ACC112 (cell line): ENCODE measurements around the gene ATXN10.
"Not testable (repeated sequence)": the region's sequence is repeated elsewhere in the genome, so short reads cannot be mapped to it uniquely, and the experiment has no call there.

Experiments used
- H2AFZ ChIP-seq: fragments of 200-600 bp; sonication (generic); one replicate; pipeline ENCODE4 v1.6.0; 2017; ENCODE audit warnings: antibody characterized with exemption, low read length; ENCODE audit not compliant: unreplicated experiment
- H3K27ac ChIP-seq: fragments of 200-600 bp; sonication (generic); 2 replicates; pipeline ENCODE4 v1.5.1; 2014; ENCODE audit warnings: low read depth, mild to moderate bottlenecking, antibody characterized with exemption, low read length, moderate library complexity
- H3K27me3 ChIP-seq: fragments of 200-600 bp; sonication (generic); 2 replicates; pipeline ENCODE4 v1.6.1; 2014; ENCODE audit warnings: mild to moderate bottlenecking, antibody characterized with exemption, low read length, moderate library complexity, mixed read lengths; ENCODE audit not compliant: insufficient read depth
- H3K36me3 ChIP-seq: fragments of 200-600 bp; sonication (generic); 2 replicates; pipeline ENCODE4 v1.6.1; 2016; ENCODE audit warnings: mild to moderate bottlenecking, antibody characterized with exemption, low read length, moderate library complexity, mixed read lengths; ENCODE audit not compliant: insufficient read depth
- H3K4me1 ChIP-seq: fragments of 200-600 bp; sonication (generic); one replicate; pipeline ENCODE4 v1.6.1; 2016; ENCODE audit warnings: low read length, mixed read lengths; ENCODE audit not compliant: insufficient read depth, unreplicated experiment, control insufficient read depth
- H3K4me3 ChIP-seq: fragments of 200-600 bp; sonication (generic); 2 replicates; pipeline ENCODE4 v1.5.1; 2014; ENCODE audit warnings: mild to moderate bottlenecking, low read depth, low read length
- H3K79me2 ChIP-seq: fragments of 200-600 bp; sonication (generic); one replicate; pipeline ENCODE4 v1.6.0; 2016; ENCODE audit warnings: low read length; ENCODE audit not compliant: control insufficient read depth, unreplicated experiment, insufficient read depth

Gene ATXN10, protein sequence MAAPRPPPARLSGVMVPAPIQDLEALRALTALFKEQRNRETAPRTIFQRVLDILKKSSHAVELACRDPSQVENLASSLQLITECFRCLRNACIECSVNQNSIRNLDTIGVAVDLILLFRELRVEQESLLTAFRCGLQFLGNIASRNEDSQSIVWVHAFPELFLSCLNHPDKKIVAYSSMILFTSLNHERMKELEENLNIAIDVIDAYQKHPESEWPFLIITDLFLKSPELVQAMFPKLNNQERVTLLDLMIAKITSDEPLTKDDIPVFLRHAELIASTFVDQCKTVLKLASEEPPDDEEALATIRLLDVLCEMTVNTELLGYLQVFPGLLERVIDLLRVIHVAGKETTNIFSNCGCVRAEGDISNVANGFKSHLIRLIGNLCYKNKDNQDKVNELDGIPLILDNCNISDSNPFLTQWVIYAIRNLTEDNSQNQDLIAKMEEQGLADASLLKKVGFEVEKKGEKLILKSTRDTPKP

DNA sequence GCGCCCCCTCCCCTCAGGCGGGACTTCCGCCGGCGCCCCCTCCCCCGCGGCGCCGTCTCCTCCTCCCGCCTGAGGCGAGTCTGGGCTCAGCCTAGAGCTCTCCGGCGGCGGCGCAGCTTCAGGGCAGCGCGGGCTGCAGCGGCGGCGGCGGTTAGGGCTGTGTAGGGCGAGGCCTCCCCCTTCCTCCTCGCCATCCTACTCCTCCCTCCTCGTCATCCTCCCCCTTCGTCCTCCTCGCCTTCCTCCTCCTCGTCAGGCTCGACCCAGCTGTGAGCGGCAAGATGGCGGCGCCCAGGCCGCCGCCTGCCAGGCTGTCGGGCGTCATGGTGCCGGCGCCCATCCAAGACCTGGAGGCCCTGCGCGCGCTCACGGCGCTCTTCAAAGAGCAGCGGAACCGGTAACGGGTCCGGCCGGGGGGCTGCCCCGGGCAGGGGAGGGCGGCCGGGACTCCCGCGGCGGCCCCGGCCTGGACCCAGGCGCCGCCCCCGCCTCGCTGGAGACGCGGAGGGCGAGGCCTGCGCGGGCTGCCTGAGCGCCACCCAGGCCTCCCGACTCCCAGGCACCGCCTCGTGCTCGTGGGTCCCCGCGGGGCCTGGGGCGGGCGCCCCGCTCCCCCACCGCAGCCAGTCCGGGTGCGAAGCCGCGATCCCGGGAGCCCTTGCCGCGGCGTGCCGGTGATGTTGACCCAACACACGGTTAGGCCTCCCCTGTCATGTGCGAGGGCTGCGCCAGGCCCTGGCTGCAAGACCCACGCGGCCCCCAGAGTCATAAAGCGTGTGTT, at the start of gene ATXN10:
ATXN10 (plus strand) TSS at position 52 of the 781 bp plus-strand sequence; CDS start at position 282, 230 bp downstream.
- Histone ChIP-seq H3K36me3 (0 out of 2 replicates have a peak, but pooled peaks cover 3% of the 10 kb centered on the region), H2AFZ (peak within 1 kb of the TSS; percentile 96), H3K4me1 (peaks cover 4% of the 10 kb centered on the region), H3K27ac (peak within 1 kb of the TSS; percentile 14; the same call in 1 of the 2 replicates), H3K27me3 (no peaks in the 10 kb centered on the region), H3K79me2 (peaks cover 45% of the 10 kb centered on the region), H3K4me3 (peak within 1 kb of the TSS; percentile 85)

DNA sequence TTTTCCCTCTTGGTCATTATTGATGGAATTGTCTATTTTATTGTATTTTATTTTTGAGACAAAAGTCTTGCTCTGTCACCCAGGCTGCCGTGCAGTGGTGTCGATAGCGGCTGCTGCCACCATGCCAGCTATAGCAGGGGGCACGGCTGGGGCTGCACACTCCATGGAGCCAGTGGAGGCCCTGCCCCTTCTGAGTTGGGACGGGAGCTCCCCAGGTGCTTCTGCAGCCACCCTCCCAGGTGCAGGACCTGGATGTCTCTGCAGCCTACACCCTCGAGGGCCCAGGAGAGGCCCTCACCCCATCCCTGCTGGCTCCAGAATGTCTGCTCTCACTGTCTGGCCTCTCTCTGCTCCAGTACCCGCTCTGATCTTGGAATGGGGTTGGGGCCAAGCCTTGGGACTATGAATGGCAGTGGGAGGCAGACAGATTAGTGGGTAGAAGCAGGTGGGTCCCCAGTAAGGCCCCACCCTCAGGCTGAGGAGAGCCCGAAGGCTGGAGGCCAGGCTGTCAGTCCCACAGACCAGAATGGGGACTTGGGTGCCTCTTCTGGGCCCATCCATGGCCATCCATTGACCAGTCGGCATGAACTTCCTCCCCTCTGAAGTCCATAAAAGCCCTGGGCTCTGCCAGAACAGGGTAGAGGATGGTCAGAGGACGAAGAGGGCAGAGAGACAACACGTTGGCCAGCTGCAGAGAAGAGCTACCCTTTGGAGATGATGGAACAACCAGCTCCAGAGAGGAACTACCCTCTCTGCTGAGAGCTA, 49.6 kb upstream of the ATXN10 start:
- H3K4me3 ChIP-seq = no peak overlapping the region
- no peaks in the 10 kb centered on the region for H3K4me1 ChIP-seq
- no peak overlapping the region for H2AFZ ChIP-seq
- no peak overlapping the region for H3K27ac ChIP-seq
- H3K36me3 ChIP-seq = no peaks in the 10 kb centered on the region
- H3K27me3 ChIP-seq = no peaks in the 10 kb centered on the region
- no peaks in the 10 kb centered on the region for H3K79me2 ChIP-seq

DNA sequence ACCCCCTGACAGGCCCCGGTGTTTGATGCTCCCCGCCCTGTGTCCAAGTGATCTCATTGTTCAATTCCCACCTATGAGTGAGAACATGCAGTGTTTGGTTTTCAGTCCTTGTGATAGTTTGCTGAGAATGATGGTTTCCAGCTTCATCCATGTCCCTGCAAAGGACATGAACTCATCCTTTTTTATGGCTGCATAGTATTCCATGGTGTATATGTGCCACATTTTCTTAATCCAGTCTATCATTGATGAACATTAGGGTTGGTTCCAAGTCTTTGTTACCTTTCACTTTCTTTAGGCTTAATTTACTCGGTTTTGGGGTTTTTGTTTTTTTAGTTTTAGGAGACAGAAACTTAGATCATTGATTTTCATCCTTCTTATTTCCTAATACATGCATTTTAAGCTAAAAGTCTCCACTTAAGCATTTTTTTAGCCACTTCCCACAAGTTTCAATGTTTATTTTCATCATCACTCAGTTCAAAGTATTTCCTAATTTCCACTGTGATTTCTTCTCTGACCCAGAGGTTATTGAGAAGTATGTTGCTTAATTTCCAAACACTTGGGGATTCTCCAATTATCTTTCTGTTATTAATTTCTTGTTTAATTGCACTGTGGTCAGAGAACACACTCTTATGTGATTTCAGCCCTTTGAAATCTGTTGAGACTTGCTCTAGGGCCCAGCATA, 48.0 kb upstream of the ATXN10 start:
- H3K27ac ChIP-seq, H3K4me3 ChIP-seq, H2AFZ ChIP-seq, H3K4me1 ChIP-seq, H3K27me3 ChIP-seq, H3K36me3 ChIP-seq, H3K79me2 ChIP-seq: not testable (repeated sequence)

DNA sequence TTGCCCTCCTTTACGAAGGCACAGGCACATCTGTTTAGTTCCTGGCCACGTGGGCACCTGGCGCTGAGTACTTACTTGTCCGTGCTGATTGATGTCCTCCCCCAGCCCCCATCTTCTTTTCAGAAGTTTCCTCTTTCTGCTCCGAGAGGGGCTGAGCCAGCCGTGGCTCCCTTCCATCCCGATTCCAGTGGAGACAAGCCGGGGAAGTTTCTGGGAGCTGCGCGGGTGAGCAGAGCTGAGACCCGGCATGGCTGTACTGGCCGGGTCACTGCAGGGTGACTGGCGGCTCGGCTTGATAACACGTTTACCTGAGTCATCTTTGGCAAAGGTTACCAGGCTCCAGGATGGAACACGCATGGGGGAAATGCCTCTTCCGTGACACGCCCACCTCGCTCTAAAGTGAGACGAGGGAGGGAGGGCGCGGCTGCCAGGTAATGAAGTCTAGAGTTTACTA, 45.4 kb upstream of the ATXN10 start:
- Histone ChIP-seq H3K4me3 (no peak overlapping the region), H3K36me3 (no peaks in the 10 kb centered on the region), H2AFZ (no peak overlapping the region), H3K79me2 (no peaks in the 10 kb centered on the region), H3K27me3 (no peaks in the 10 kb centered on the region), H3K4me1 (no peaks in the 10 kb centered on the region), H3K27ac (no peak overlapping the region)

DNA sequence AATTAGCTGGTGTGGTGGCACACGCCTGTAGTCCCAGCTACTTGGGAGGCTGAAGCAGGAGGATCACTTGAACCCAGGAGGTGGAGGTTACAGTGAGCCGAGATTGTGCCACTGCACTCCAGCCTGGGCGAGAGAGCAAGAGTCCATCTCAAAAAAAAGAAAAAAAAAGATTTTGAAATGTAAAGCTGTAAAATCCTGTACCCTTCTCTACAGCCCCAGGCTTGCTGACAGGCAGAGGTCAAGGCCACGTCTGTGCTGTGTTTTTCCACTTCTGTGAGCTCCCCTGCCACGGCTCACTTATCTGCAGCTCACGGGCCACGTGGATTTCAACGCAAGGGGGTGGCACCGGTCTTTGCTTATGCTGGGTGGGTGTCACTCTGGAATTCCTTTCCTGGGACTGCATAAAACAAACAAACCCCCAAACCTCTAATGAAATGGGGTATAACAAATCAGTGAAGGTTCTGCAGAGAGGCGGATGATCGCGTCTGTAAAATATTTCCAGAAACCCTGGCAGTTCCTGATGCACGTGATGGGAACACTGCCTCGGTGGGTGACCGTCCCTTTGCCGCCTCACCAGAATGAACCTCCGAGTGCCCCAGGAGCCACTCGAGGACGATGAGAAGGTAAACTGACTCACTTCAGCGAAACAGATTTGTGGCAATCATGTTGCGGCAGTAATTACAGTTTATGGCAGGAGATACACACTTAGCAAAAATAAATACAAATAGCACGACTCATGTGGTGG, 44.0 kb upstream of the ATXN10 start:
- Histone ChIP-seq H3K4me1 (peaks cover 2% of the 10 kb centered on the region), H3K4me3 (no peak overlapping the region), H3K36me3 (no peaks in the 10 kb centered on the region), H3K27me3 (no peaks in the 10 kb centered on the region), H3K79me2 (no peaks in the 10 kb centered on the region), H3K27ac (no peak overlapping the region), H2AFZ (no peak overlapping the region)

DNA sequence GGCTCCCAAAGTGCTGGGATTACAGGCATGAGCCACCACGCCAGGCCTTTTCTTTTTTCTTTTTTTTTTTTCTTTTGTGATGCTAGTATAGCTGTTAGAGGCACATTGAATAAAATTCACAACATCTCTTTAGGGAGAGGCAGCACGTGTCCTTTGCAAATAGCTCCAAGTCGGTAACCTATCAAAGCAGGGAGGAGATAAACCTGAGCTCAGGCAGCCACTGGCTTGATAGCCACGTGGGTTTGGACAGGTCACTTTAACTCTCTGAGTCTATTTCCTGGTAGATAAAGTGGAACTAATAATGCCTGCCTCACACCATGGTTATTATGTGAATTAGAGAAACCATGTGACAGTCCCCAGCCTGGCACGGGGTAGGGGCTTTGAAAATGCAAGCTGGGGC, 43.1 kb upstream of the ATXN10 start:
- no peaks in the 10 kb centered on the region for H3K36me3 ChIP-seq
- H3K27me3 ChIP-seq = no peaks in the 10 kb centered on the region
- H2AFZ ChIP-seq = no peak overlapping the region
- no peak overlapping the region for H3K27ac ChIP-seq
- no peak overlapping the region for H3K4me3 ChIP-seq
- no peaks in the 10 kb centered on the region for H3K79me2 ChIP-seq
- H3K4me1 ChIP-seq = peaks cover 3% of the 10 kb centered on the region

DNA sequence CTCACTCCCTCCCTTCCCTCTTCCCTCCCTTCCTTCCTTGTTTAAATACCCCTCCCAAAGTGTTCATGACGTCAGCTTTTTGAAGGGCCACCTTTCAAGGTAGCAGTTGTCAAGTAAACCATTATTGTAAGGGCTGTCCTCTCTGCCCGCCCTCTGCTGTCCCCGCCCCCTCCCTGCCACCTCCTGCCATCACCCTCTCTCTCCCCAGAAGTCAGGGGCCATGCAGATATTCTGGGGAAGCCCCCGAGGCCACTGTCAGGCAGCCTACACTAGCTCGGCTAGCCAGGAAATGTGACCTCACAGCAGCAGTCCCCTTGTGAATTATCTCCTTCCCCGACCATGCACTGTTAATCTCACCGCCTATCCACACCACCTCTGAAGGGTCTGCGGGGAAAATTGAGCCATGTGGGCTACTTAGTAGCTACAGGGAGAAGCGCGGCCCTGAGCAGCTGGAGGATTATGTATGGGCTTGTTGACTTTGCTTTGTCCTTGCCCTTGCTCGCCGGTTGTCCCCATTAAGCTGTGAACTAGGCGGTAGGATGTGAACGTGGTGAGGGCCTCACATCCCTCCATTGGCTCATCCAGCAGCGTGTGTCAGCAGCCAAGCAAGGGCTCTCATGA, 42.1 kb upstream of the ATXN10 start:
- Histone ChIP-seq H3K79me2 (no peaks in the 10 kb centered on the region), H3K4me1 (peaks cover 3% of the 10 kb centered on the region), H3K27me3 (no peaks in the 10 kb centered on the region), H3K27ac (no peak overlapping the region), H3K36me3 (no peaks in the 10 kb centered on the region), H2AFZ (no peak overlapping the region), H3K4me3 (no peak overlapping the region)

DNA sequence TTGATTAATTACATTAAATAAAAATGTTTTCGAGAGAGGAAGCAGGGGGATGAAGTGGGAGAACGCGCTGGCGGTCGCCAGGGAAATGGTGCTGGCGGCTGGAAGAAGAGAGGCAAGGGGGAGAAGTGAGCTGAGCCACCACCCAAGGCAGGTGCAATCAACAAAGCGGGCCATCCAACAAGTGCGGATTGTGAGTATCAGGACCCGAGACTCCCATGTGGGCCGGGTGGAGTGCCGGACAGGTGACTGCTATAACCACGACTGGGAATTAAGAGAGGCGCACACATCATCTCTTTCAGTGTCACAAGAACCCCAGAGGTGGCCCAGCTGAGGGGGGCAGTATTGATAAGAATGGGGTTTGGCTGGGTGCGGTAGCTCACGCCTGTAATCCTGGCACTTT, 41.2 kb upstream of the ATXN10 start:
- Histone ChIP-seq H3K4me3 (no peak overlapping the region), H3K79me2 (no peaks in the 10 kb centered on the region), H2AFZ (no peak overlapping the region), H3K27me3 (no peaks in the 10 kb centered on the region), H3K27ac (no peak overlapping the region), H3K36me3 (no peaks in the 10 kb centered on the region), H3K4me1 (peaks cover 3% of the 10 kb centered on the region)

DNA sequence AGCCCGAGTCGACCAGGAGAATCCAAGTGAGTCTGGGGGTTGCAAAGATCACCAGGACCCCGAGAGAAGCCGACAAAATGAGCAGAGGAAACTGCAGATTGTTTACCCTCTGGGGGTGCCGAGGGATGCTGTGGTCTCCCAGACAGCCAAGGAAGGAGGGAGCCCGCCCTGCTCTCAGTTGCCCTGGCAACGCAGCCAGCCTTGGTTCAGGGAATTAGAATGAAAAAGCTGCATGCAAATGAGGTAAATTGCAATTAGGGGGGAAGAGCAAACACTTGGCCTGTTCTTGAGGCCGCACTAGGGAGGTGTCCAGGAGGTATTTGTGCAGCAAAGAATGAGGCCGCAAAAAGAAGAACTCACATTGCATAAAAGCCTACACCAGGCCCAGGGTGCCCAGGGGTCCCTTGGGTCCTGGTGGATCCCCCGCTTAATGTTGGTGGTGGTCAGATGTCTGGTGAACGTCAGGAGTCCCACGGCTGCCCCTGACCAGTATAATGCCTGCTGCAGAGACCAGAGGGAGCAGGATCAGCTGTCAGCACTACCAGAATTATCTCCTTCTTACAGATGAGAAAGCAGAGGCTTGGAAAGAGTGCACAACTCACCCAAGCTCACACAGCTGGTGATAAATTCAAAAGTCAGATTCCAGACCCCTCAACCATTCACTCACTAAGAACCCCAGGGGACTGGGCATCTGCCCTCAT, 40.3 kb upstream of the ATXN10 start:
- H3K27me3 ChIP-seq = no peaks in the 10 kb centered on the region
- no peaks in the 10 kb centered on the region for H3K79me2 ChIP-seq
- H3K36me3 ChIP-seq = no peaks in the 10 kb centered on the region
- no peak overlapping the region for H2AFZ ChIP-seq
- H3K4me3 ChIP-seq = no peak overlapping the region
- H3K27ac ChIP-seq = no peak overlapping the region
- peaks cover 3% of the 10 kb centered on the region for H3K4me1 ChIP-seq
